Measurements from ENCODE around the gene UBL4A.

Gene UBL4A

GRCh38 chrX:154511761-154512160 lies 25.3 kb upstream of the UBL4A start:
- no peak overlapping the region for H2AFZ ChIP-seq
- peaks cover 4% of the 10 kb centered on the region for H3K4me1 ChIP-seq
- no peak overlapping the region for H3K9ac ChIP-seq
- no peak overlapping the region for H3K27ac ChIP-seq
- no peaks in the 10 kb centered on the region for H3K27me3 ChIP-seq (ENCODE audit: control insufficient read depth, insufficient read depth, low read length)
- no peak for TF ChIP-seq CTCF (IDR thresholded peaks at IDR 0.05)
- no peak overlapping the region for H3K4me3 ChIP-seq (ENCODE audit: low read depth, low read length)
- H3K4me2 ChIP-seq (ENCODE audit: low read length) = no peak overlapping the region
- H3K9me3 ChIP-seq (ENCODE audit: control insufficient read depth, low read length) = no peaks in the 10 kb centered on the region
- H3K36me3 ChIP-seq (ENCODE audit: control insufficient read depth, insufficient read depth, low read length) = no peaks in the 10 kb centered on the region
- no peaks in the 10 kb centered on the region for H3K79me2 ChIP-seq

GRCh38 chrX:154509455-154509854 lies 23.0 kb upstream of the UBL4A start:
- Histone ChIP-seq H3K27ac (no peak overlapping the region), H3K4me3 (ENCODE audit: low read depth, low read length) (no peak overlapping the region), H3K4me2 (ENCODE audit: low read length) (no peak overlapping the region), H3K36me3 (ENCODE audit: control insufficient read depth, insufficient read depth, low read length) (no peaks in the 10 kb centered on the region), H3K4me1 (no peaks in the 10 kb centered on the region), H2AFZ (no peak overlapping the region), H3K79me2 (no peaks in the 10 kb centered on the region), H3K27me3 (ENCODE audit: control insufficient read depth, insufficient read depth, low read length) (no peaks in the 10 kb centered on the region), H3K9ac (no peak overlapping the region), H3K9me3 (ENCODE audit: control insufficient read depth, low read length) (no peaks in the 10 kb centered on the region)
- no peak for TF ChIP-seq CTCF (IDR thresholded peaks at IDR 0.05)

GRCh38 chrX:154508384-154508745 lies 21.9 kb upstream of the UBL4A start:
- no peak for TF ChIP-seq CTCF (IDR thresholded peaks at IDR 0.05)
- H2AFZ ChIP-seq = no peak overlapping the region
- H3K9ac ChIP-seq = no peak overlapping the region
- no peak overlapping the region for H3K4me2 ChIP-seq (ENCODE audit: low read length)
- no peaks in the 10 kb centered on the region for H3K27me3 ChIP-seq (ENCODE audit: control insufficient read depth, insufficient read depth, low read length)
- H3K9me3 ChIP-seq (ENCODE audit: control insufficient read depth, low read length) = no peaks in the 10 kb centered on the region
- no peaks in the 10 kb centered on the region for H3K79me2 ChIP-seq
- H3K4me3 ChIP-seq (ENCODE audit: low read depth, low read length) = no peak overlapping the region
- no peaks in the 10 kb centered on the region for H3K4me1 ChIP-seq
- no peaks in the 10 kb centered on the region for H3K36me3 ChIP-seq (ENCODE audit: control insufficient read depth, insufficient read depth, low read length)
- H3K27ac ChIP-seq = no peak overlapping the region

GRCh38 chrX:154507673-154508383 lies 21.4 kb upstream of the UBL4A start:
- Histone ChIP-seq H3K9me3 (ENCODE audit: control insufficient read depth, low read length) (no peaks in the 10 kb centered on the region), H3K79me2 (no peaks in the 10 kb centered on the region), H3K36me3 (ENCODE audit: control insufficient read depth, insufficient read depth, low read length) (no peaks in the 10 kb centered on the region), H3K27ac (no peak overlapping the region), H3K9ac (no peak overlapping the region), H2AFZ (no peak overlapping the region), H3K27me3 (ENCODE audit: control insufficient read depth, insufficient read depth, low read length) (no peaks in the 10 kb centered on the region), H3K4me2 (ENCODE audit: low read length) (no peak overlapping the region), H3K4me1 (no peaks in the 10 kb centered on the region), H3K4me3 (ENCODE audit: low read depth, low read length) (no peak overlapping the region)
- no peak for TF ChIP-seq CTCF (IDR thresholded peaks at IDR 0.05)

Measured in parathyroid adenoma (tissue), 2 donors.